Mesodermal cell (in vitro differentiated cells): ENCODE measurements around the gene VWDE. TPM values are rescaled to one million over a fixed set of nuclear protein-coding genes. Genes with fewer than 3 reads are reported as not detected.
A peak's percentile ranks its signal among the peaks of the same experiment; 100 is the strongest.
"Not testable (repeated sequence)": the region's sequence is repeated elsewhere in the genome, so short reads cannot be mapped to it uniquely, and the experiment has no call there.

Experiments used
- H3K27ac ChIP-seq: 2 replicates; pipeline ENCODE4 v1.7.0; 2013; ENCODE audit warnings: mild to moderate bottlenecking, low read depth, low read length, moderate library complexity; ENCODE audit not compliant: severe bottlenecking
- H3K36me3 ChIP-seq: 2 replicates; pipeline ENCODE4 v1.7.1; 2013; ENCODE audit warnings: mild to moderate bottlenecking, low read length, moderate library complexity; ENCODE audit not compliant: control insufficient read depth, insufficient read depth
- H3K4me1 ChIP-seq: one replicate; pipeline ENCODE4 v1.7.1; 2013; ENCODE audit warnings: mild to moderate bottlenecking, low read length; ENCODE audit not compliant: insufficient read depth, control insufficient read depth, poor library complexity, severe bottlenecking
- H3K4me3 ChIP-seq: 2 replicates; pipeline ENCODE4 v1.7.0; 2013; ENCODE audit warnings: low read length, control low read depth, mild to moderate bottlenecking; ENCODE audit not compliant: insufficient read depth, poor library complexity, severe bottlenecking; ENCODE audit errors: extremely low read depth
- H3K9me3 ChIP-seq: 2 replicates; pipeline ENCODE4 v1.7.1; 2013; ENCODE audit warnings: mild to moderate bottlenecking, low read length, moderate library complexity; ENCODE audit not compliant: control insufficient read depth
- WGBS, 2 experiments: methylation state at CpG; one replicate each; pipeline ENCODE4 v1.1.5; 2013; ENCODE audit warnings: missing lambda C conversion rate in 2 of 2; ENCODE audit not compliant: insufficient coverage in 2 of 2; 5-methylcytosine and 5-hydroxymethylcytosine counted together
- polyA plus RNA-seq, 2 experiments: library from polyadenylated mRNA; stranded (reverse); fragments of 50-300 nt; gene quantifications; one replicate each; pipeline ENCODE4 v1.2.3, GENCODE V29; 2013

The VWDE gene
- 0.18 TPM for polyA plus RNA-seq (2013, experiment 1 of 2)
- 0.35 TPM for polyA plus RNA-seq (2013, experiment 2 of 2)

DNA sequence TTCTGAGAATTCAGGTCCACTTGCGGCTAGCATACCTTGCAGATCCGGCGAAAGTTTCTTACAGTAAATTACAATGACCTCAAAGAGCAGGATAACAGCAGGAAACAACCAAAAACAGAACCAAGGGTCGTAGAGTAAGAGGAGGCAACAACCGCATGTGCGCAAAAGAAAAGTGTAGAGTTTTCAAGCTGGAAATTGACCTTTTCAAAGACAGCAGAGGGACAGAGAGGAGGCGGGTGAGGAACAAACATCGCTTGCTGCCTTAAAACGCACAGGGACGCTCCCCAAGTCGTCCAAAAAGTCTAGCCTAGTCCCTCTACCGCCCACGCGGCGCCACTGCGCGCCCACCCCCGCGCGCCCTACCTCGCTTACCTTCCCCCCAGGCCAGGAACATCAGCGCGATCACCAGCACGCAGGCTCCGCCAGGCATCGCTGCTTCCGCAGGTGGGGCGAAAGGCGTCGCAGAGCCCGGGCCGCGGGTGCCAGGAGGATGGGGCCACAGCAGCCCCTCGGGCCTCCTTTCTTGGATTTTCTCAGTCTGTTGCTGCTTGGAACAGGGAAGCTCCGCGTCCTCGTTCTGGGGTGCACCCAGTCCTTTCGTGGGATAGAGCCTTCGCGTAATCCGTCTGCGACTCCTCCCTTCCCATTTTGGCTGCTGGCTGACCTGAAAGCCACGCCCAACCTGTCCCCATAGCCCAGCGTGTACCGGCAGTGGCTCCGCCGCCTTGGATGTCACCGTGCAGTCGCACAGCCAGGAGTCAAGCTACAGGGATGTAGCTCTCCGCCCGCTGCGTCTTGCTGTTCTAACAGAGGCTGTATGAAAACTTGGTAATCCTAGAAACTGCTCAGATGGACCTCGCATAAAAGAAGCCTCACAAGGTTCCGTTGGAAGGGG lies at the start of gene VWDE:
Gene VWDE (minus strand): TSS at position 579 of the 895 bp plus-strand sequence. CDS start 149 bp downstream, at position 430.
- Histone ChIP-seq H3K9me3 (peaks cover under 1% of the 10 kb centered on the region), H3K27ac (no peak within 1 kb of the TSS), H3K4me3 (peak within 1 kb of the TSS; percentile 47), H3K36me3 (no peaks in the 10 kb centered on the region), H3K4me1 (no peaks in the 10 kb centered on the region)
- WGBS, 2 experiments = 2% methylated on average over 43 to 50 of the region's 54 CpGs

DNA sequence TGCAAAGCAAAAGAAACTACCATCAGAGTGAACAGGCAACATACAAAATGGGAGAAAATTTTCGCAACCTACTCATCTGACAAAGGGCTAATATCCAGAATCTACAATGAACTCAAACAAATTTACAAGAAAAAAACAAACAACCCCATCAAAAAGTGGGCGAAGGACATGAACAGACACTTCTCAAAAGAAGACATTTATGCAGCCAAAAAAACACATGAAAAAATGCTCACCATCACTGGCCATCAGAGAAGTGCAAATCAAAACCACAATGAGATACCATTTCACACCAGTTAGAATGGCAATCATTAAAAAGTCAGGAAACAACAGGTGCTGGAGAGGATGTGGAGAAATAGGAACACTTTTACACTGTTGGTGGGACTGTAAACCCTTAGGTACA lies 49.5 kb upstream of the VWDE start:
- H3K4me1 ChIP-seq, H3K9me3 ChIP-seq, H3K4me3 ChIP-seq, H3K36me3 ChIP-seq, H3K27ac ChIP-seq: not testable (repeated sequence)
- no CpG with 5 or more reads among the region's 2 CpGs for WGBS, 2 experiments

DNA sequence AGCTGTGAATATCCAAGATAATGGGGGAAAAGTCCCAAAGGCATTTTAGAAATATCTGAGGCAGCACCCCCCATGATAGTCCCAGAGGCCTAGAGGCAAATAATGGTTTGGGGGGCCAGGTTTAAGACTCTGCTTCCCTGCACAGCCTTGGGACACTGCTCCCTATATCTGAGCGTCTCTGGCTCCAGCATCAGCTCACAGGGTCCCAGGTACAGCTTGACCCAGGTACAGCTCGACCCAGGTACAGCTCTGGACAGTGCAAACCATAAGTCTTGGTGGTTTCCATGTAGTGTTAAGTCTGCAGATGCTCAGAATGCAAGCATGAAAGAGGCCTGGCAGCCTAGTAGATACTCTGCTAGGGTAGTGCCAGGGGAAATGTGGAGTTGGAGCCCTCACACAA lies 47.0 kb upstream of the VWDE start:
- no peaks in the 10 kb centered on the region for H3K9me3 ChIP-seq
- H3K4me1 ChIP-seq = no peaks in the 10 kb centered on the region
- 57 to 60% methylated on average over 2 of the region's 2 CpGs for WGBS, 2 experiments
- no peaks in the 10 kb centered on the region for H3K36me3 ChIP-seq
- no peak overlapping the region for H3K27ac ChIP-seq
- no peak overlapping the region for H3K4me3 ChIP-seq

- Histone ChIP-seq H3K4me3 (no peak overlapping the region), H3K27ac (no peak overlapping the region), H3K36me3 (no peaks in the 10 kb centered on the region), H3K9me3 (no peaks in the 10 kb centered on the region), H3K4me1 (no peaks in the 10 kb centered on the region)
- WGBS, 2 experiments = 83 to 93% methylated on average over 3 of the region's 3 CpGs
These were observed 41.1 kb upstream of the VWDE start for GRCh38 chr7:12444785-12445184.

GRCh38 chr7:12440229-12440628 lies 36.6 kb upstream of the VWDE start:
- H3K36me3 ChIP-seq = no peaks in the 10 kb centered on the region
- WGBS, 2 experiments = 89 to 97% methylated on average over 2 to 4 of the region's 5 CpGs

GRCh38 chr7:12436896-12437535 lies 33.4 kb upstream of the VWDE start:
- no peak overlapping the region for H3K27ac ChIP-seq

More at GRCh38 chr7:12440229-12440628, 36.6 kb upstream of the VWDE start:
- Histone ChIP-seq H3K27ac (no peak overlapping the region), H3K4me3 (no peak overlapping the region), H3K9me3 (no peaks in the 10 kb centered on the region), H3K4me1 (no peaks in the 10 kb centered on the region)

DNA sequence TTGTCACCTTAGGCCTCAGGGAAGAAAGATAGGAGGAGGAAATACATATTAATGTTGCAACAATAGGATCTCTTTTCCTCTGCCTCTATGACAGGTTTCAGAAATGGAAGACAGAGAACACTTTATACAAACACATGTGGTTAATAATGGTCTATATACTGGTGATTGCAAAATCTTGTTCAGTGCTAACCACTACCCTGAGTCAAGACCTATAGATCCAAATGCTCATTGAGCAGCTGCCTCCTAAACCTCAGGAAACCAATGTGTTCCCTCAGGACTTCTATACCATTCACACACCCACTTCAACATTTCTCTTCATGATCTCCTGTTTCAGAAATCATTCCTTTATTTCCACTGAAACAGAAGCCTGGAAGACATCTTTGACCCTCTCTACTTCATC lies 32.5 kb upstream of the VWDE start:
- no peaks in the 10 kb centered on the region for H3K4me1 ChIP-seq
- no peaks in the 10 kb centered on the region for H3K36me3 ChIP-seq
- H3K4me3 ChIP-seq = no peak overlapping the region
- no peaks in the 10 kb centered on the region for H3K9me3 ChIP-seq
- no peak overlapping the region for H3K27ac ChIP-seq

More at GRCh38 chr7:12436896-12437535, 33.4 kb upstream of the VWDE start:
- no peaks in the 10 kb centered on the region for H3K4me1 ChIP-seq
- 39 to 62% methylated on average over 5 to 6 of the region's 7 CpGs for WGBS, 2 experiments
- H3K36me3 ChIP-seq = no peaks in the 10 kb centered on the region
- H3K9me3 ChIP-seq = no peaks in the 10 kb centered on the region
- H3K4me3 ChIP-seq = no peak overlapping the region

DNA sequence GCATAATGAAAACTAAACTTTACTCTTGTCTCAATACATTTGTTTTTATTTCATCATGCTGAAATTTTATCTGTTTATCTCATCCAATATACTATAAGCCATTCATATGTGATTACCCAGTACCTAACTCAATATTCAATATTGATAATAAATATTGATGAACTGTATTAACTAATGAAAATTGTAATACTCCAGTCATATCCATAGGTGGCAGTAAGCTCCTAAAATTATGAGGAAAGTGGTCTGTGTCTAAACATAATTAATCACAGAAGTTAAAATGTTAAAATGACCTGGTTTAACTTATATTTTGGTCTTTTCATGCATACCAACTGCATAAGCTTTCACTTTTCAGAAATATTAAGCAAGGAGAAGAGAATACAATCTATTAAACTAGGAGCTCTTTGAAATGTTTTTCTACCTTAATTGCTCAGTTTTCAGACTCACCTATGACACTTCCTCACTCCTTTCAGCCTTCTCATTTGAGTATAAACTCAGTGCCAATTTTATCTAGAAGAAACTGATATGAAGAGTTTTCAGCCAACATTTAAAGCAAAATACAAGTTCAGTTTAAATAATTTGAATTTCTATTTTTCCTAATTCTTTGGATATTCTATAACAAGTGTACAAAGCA lies 30.5 kb upstream of the VWDE start:
- no peaks in the 10 kb centered on the region for H3K36me3 ChIP-seq
- no peak overlapping the region for H3K4me3 ChIP-seq
- H3K9me3 ChIP-seq = no peaks in the 10 kb centered on the region
- no peaks in the 10 kb centered on the region for H3K4me1 ChIP-seq
- no peak overlapping the region for H3K27ac ChIP-seq

DNA sequence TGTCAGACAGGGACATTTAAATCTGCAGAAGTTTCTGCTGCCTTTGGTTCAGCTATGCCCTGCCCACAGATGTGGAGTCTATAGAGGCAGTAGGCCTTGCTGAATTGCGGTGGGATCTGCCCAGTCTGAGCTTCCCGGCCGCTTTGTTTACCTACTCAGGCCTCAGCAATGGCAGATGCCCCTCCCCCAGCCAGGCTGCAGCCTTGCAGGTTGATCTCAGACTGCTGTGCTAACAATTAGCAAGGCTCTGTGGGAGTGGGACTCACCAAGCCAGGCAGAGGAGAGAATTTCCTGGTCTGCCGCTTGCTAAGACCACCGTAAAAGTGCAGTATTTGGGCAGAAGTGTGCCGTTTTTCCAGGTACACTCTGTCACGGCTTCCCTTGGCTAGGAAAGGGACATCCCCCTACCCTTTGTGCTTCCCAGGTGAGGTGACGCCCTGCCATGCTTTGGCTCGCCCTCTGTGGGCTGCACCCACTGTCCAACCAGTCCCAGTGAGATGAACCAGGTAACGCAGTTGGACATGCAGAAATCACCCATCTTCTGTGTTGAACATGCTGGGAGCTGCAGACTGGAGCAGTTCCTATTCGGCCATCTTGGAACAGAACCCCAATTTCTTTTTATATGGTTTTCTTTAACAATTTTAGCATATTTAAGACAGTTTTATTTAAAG lies 28.4 kb upstream of the VWDE start:
- 77 to 81% methylated on average over 6 to 7 of the region's 11 CpGs for WGBS, 2 experiments
- Histone ChIP-seq H3K36me3 (no peaks in the 10 kb centered on the region), H3K9me3 (no peaks in the 10 kb centered on the region), H3K27ac (no peak overlapping the region), H3K4me3 (no peak overlapping the region), H3K4me1 (no peaks in the 10 kb centered on the region)

GRCh38 chr7:12425311-12425710 lies 21.6 kb upstream of the VWDE start:
- no peak overlapping the region for H3K4me3 ChIP-seq
- no peaks in the 10 kb centered on the region for H3K9me3 ChIP-seq
- H3K36me3 ChIP-seq = no peaks in the 10 kb centered on the region
- WGBS, 2 experiments = no CpG with 5 or more reads among the region's 1 CpG
- H3K27ac ChIP-seq = no peak overlapping the region
- H3K4me1 ChIP-seq = no peaks in the 10 kb centered on the region
